KBM-7 (cell line): ENCODE results near the gene SERPINB8.
"Not testable (repeated sequence)": the region's sequence is repeated elsewhere in the genome, so short reads cannot be mapped to it uniquely, and the experiment has no call there.

Experiments used
- DNase-seq: peaks from one replicate; pipeline ENCODE4 v3.0.0-alpha.2; 2015
- in situ Hi-C: fragments of 300-500 bp; cut with MboI; formaldehyde crosslinking; loops from 2 replicates; pipeline ENCODE4 v1.14.3; 2020; ENCODE audit warnings: low sequenced_read_pairs, low pct_unique_long_range_greater_than_20kb, mixed read lengths

SERPINB8 gene

GRCh38 chr18:63969942-63970808, at the start of gene SERPINB8:
TSS of gene SERPINB8 (plus strand) at chr18:63970081. CDS start at chr18:63978309, 8,228 bp downstream.
- DNase-seq, result peak; percentile 77
- in situ Hi-C loops, result no loop called here

- in situ Hi-C loops, result no loop called here
These were observed 47.8 kb upstream of the SERPINB8 start for GRCh38 chr18:63922049-63922448.

GRCh38 chr18:63924551-63924950, 45.3 kb upstream of the SERPINB8 start:
- in situ Hi-C loops, result no loop called here
- DNase-seq, result no peak

More at GRCh38 chr18:63922049-63922448, 47.8 kb upstream of the SERPINB8 start:
- no peak for DNase-seq

- DNase-seq, result no peak
- in situ Hi-C loops, result no loop called here
These were observed 41.5 kb upstream of the SERPINB8 start for GRCh38 chr18:63928331-63928730.

GRCh38 chr18:63929369-63929768, 40.5 kb upstream of the SERPINB8 start:
- DNase-seq, in situ Hi-C loops: not testable (repeated sequence)

GRCh38 chr18:63930773-63931354, 39.0 kb upstream of the SERPINB8 start:
- no peak for DNase-seq
- in situ Hi-C loops, result no loop called here

- in situ Hi-C loops, result no loop called here
- DNase-seq, result peak; percentile 75
These were observed 33.5 kb upstream of the SERPINB8 start for GRCh38 chr18:63936156-63936931.

GRCh38 chr18:63936932-63937393, 32.9 kb upstream of the SERPINB8 start:
- DNase-seq, result no peak
- in situ Hi-C loops, result no loop called here

GRCh38 chr18:63940008-63940407, 29.9 kb upstream of the SERPINB8 start:
- no peak for DNase-seq
- in situ Hi-C loops, result no loop called here

- in situ Hi-C loops, DNase-seq: not testable (repeated sequence)
These were observed 29.3 kb upstream of the SERPINB8 start for GRCh38 chr18:63940543-63941050.

- no peak for DNase-seq
- in situ Hi-C loops, result no loop called here
These were observed 22.7 kb upstream of the SERPINB8 start for GRCh38 chr18:63947051-63947790.

- in situ Hi-C loops, result no loop called here
- DNase-seq, result no peak
These were observed 20.7 kb upstream of the SERPINB8 start, which contains the start of gene HMSD for GRCh38 chr18:63949068-63949737. TSS of gene HMSD (plus strand) at chr18:63949301. CDS start at chr18:63953456, 4,155 bp downstream.

GRCh38 chr18:63951302-63951705, 18.6 kb upstream of the SERPINB8 start:
- in situ Hi-C loops, result no loop called here
- no peak for DNase-seq

- DNase-seq, result no peak
These were observed 16.1 kb upstream of the SERPINB8 start for GRCh38 chr18:63953811-63954210.

GRCh38 chr18:63956755-63957154, 13.1 kb upstream of the SERPINB8 start:
- in situ Hi-C loops, result no loop called here
- DNase-seq, result no peak

More at GRCh38 chr18:63953811-63954210, 16.1 kb upstream of the SERPINB8 start:
- in situ Hi-C loops, result no loop called here

GRCh38 chr18:63960891-63961290, 9.0 kb upstream of the SERPINB8 start:
- DNase-seq, result no peak
- in situ Hi-C loops, result no loop called here

GRCh38 chr18:63961435-63961980, 8.4 kb upstream of the SERPINB8 start:
- in situ Hi-C loops, result no loop called here
- no peak for DNase-seq

GRCh38 chr18:63962137-63962536, 7.7 kb upstream of the SERPINB8 start:
- in situ Hi-C loops, result no loop called here
- DNase-seq, result no peak
